Erythroblast (primary cell): ENCODE measurements around the gene ITGB2.

ENCODE experiments used
- GATA1 ChIP-seq: IDR thresholded peaks from 2 replicates; pipeline ENCODE4 v1.6.1; 2011; ENCODE audit warnings: low read depth, mild to moderate bottlenecking, control low read depth, low read length, moderate library complexity
- POLR2A ChIP-seq: IDR thresholded peaks from 2 replicates; pipeline ENCODE4 v1.6.1; 2011; ENCODE audit warnings: mild to moderate bottlenecking, low read length

GRCh38 chr21:44911384-44912157 is 9.1 kb downstream of the ITGB2 start:
- TF ChIP-seq POLR2A = no peak
- TF ChIP-seq GATA1 = no peak
